Measurements from ENCODE around the gene IGFBP4.

DNA sequence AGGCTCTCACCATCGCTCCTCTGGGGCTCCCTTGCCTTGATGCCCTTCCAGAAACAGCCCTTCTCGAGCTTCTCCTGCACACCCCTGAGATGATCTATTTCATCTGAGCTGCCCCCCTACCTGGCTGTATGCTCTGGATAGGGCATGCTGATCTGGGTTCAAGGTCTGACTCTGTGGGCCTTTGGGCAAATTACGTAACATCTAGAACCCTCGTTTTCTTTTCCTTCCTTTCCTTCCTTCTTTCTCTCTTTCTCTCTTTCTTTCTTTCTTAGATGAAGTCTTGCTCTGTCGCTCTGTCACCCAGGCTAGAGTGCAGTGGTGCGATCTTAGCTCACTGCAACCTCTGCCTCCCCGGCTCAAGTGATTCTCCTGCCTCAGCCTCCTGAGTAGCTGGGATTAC, 37.9 kb downstream of the IGFBP4 start:
- TF ChIP-seq CTCF (IDR thresholded peaks at IDR 0.05) = no peak
- TF ChIP-seq POLR2A (IDR thresholded peaks at IDR 0.05) = no peak
